Fibroblast of skin of left biceps (primary cell): Measurements from ENCODE around the gene AGMO.

Experiments
- DNase-seq, 2 experiments: peaks; one replicate each; pipeline ENCODE4 v3.0.0-alpha.2; 2013; ENCODE audit warnings: low read depth in 2 of 2

AGMO gene

DNA sequence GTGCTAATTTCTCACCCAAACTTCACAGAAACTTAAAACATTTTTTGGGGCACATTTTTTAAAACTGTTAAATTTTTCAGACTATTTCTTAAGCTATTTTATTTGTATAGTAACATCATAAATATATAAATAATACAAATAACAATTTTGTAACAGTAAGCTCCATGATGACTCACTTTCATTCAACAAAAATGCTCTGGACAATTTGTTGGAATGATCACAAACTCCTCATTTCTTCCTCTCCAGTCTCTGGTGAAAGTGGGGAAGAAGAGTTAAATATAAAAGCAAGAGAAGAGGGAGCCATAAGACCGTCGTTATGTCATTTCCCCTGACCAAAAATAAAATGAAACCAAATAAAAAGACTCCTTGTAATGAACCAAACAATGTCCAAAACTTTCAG, 162.4 kb downstream of the AGMO start:
- no peak for DNase-seq

DNA sequence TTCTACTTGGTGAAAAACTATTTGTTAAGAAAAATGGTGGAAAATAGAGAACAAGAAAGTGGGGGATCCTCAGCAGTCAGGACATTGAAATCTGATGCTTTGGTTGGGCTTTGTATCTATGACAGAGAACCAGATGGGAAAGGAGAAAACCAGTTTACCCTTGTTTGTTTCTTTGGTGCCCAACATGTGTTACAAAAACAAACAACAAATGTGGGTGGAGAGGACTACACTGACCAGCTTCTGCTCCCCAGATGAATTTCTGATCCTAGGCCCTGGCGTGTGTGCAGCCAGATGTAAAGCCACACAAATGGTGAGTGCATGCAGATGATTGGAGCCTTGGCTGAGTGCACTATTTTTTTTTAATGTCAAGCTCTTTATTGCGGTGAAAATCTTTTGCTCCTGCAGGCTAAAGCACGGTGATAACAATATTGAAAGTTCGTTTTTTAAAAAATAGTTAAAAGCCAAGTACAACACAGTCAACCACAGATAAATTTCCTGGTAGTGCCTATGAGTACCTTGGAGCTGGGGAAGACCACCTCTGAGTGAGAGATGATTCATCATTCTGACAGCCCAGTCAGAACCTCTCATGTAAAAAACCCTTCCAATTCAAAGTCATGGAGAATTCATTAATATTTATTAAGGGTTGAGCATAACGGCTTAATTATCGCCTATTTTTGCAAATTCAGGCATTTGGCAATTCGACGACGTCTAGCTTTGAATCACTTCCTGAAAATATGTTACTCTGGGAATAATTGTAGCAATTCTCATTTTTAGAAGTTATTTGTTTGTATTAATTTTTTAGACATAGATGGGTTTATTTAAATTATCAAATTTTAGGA, 163.7 kb downstream of the AGMO start:
- no peak for DNase-seq

DNA sequence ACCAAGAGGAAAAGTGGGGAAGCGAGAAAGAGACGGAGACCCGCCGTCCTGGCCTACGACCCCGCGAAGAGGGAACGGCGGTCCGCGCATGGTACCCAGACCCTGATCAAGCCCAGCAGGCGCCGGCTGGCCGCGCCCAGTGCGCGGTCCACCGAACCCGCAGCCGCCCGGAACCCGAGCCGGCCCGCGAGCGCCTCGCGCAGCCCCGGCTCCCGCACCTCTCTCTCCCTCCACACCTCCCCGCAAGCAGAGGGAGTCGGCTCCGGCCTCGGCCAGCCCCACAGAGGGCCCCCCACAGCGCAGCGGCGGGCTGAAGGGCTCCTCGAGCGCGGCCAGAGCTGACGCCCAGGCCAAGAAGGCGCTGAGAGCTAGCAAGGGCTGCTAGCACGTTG, 164.7 kb downstream of the AGMO start:
- DNase-seq: no peak

DNA sequence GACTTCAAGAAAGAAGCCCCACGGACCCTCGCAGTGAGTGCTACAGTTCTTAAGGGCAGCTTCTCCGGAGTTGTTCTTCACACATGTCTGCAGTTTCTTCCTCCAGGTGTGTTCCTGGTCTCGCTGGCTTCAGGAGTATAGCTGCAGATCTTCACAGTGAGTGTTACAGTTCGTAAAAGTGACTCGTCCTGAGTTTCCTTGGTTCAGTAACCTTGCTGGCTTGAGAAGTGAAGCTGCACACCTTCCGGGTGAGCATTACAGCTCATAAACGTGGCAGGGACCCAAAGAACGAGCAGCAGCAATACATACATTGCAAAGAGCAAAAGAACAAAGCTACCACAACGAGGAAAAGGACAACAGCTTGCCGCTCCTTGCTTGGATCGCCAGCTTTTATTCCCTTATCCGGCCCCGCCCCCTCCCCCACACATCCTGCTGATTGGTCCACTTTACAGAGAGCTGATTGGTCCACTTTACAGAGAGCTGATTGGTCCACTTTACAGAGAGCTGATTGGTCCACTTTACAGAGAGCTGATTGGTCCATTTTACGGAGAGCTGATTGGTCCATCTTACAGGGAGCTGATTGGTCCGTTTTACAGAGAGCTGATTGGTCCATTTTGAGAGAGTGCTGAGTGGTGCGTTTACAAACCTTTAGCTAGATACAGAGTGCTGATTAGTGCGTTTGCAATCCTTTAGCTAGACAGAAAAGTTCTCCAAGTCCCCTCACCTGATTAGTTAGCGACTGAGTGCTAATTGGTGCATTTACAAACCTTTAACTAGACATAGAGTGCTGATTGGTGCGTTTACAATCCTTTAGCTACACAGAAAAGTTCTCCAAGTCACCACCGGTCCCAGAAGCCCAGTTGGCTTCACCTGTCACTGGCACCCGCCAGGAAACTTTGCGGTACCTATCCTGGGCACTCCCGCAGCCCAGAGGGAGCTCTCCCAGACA, 165.3 kb downstream of the AGMO start:
- DNase-seq: no peak

DNA sequence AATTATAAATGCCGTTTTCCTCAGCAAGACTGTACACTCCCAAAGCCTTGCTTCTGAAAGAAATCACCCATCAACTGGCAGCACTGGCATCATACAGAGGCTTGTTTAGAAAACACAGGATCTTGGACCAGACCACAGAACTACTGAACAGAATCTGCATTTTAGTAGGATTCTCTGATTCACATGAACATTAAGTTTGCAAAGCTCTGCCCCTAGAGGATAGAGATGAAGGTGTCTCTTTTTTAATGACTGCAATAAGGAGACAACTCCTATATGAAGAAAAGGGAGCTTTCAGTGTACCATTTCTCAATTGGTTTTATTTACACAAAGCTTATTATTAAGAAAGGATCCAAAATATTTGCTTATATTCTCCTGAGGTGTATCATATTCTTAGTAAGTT, 172.7 kb downstream of the AGMO start:
- no peak for DNase-seq

DNA sequence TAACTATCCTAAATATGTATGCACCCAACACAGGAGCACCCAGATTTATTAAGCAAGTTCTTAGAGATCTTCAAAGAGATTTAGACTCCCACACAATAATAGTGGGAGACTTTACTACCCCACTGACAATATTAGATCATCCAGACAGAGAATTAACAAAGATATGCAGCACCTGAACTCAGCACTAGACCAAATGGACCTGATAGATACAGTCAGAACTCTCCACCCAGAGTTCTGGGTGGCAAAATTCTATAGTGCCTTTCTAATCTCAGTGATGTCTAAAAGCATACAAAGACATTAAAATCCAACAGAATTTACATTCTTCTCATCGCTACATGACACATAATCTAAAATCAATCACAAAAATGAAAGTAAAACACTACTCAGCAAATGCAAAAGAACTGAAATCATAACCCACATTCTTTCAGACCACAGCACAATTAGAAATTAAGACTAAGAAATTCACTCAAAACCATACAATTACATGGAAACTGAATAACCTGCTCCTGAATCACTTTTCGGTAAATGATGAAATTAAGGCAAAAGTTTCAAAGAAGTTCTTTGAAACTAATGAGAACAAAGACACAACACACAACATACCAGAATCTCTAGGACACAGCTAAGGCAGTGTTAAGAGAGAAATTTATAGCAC, 183.2 kb downstream of the AGMO start:
- DNase-seq: no peak

DNA sequence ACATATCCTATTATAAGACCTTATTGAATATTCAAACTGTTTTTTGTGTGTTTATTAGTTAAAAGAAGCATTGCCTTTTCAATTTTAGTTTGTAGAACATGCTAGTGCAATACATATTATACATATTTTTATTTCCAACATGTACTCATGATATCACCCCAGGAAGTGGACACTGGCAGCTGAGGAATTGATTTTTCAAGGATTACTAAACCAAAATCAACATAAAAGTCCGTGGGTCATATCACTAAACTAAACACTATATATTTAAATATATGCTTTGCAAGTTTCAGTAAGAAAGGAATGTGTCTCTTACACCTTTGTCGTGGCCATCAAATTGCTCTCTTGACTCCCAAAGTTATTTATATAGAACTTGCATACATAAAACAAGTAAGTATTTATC, 185.2 kb downstream of the AGMO start:
- no peak for DNase-seq

DNA sequence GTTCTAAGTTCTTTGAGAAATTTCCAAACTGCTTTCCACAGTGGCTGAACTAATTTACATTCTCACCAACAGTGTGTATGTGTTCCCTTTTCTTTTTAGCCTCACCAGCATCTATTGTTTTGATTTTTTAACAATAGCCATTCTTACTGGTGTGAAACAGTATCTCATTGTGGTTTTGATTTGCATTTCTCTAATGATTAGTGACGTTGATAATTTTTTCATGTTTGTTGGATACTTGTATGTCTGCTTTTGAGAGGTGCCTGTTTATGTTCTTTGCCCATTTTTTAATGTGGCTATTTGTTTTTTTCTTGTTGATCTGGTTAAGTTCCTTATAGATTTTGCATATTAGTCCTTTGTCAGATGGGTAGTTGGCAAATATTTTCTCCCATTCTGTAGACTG, 191.4 kb downstream of the AGMO start:
- DNase-seq: no peak

DNA sequence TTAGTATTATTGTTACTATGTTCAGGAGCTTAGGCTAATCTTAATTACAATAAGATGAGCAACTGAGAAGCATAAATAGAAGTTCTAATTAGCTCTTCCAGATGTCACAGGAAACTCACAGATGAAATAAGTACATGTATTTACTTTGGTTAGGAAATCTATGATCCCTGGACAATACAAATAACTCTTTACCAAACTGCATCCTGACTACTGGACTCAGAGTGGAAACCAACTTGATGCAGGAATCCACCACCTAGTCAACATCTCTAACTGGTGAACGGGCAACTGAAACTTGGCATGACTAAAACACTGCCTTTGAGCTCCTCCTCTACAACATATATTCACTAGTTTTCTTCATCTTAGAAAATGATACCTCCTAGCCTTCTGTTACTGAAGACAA, 193.2 kb downstream of the AGMO start:
- DNase-seq: no peak

DNA sequence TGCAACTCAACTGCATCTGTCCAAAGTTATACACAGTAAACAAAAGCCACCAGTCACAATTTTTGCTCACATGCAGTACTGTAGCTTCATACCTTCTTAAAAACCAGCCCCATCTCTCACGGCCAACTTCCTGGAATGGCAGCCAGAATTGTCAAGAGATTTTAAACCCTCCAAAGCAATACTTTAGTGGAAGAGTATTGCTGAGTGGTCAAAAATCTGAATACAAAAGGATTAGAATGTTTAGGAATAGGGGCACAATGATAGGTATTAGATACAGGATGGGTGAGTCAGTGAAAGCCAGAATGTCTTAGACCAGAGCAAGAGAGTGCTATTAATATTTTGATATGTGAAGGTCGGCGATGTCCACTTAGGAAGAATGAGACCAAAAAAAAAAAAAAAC, 193.9 kb downstream of the AGMO start:
- no peak for DNase-seq

DNA sequence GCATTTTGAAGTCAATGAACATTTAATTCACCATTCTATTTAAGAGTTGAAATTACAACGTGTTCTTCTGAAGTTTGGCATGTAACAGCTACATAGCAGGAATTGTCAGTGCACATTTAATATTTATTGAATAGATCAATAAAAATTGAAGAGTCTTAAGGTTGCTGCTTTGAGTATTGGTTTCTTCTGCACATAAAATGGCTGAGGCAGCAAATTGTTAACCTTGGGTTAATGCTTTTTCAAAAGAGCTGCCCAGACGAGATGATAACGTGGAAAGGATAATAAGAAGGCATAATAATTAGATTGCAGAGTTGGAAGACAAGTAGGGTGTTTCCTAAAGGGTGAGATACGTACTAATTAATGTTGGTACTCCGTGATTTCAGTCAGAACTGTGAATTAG, 203.7 kb downstream of the AGMO start:
- no peak for DNase-seq

DNA sequence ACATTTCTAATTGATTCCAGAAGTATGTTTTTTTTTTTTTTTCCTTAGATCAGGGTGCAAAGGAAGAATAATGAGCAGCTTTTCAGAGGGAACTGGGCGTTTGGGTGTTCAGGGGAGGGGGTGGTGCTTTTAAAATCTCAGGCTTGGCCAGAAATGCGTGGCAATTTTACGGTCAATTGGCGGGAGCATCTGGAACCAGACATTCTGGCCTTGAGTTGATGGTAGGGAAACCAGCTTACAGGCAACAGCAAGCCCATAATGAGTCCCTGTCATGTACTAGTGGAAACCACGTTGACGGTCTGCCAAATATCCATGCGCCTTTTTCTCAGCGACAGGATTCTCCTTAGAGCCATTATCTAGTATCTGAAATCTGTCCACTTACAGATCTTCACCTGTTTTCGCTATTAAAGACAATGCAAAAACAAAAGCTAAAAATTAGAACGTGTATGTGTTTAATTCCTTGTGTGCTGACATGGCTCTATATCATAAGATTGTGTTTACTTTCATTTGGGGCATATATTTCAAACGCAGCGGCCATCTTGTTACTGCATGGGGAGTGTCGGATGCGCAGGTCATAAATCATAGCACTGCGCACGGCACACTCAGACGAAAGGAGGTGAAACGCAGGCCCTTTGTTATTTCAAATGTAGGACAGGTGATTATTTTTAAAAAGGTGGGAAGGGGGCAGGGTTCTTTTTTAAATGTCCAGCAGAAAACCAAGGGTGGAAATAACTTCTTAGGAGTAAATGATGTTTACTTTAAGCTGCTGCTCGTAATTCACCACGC, 209.2 kb downstream of the AGMO start:
- DNase-seq: no peak

DNA sequence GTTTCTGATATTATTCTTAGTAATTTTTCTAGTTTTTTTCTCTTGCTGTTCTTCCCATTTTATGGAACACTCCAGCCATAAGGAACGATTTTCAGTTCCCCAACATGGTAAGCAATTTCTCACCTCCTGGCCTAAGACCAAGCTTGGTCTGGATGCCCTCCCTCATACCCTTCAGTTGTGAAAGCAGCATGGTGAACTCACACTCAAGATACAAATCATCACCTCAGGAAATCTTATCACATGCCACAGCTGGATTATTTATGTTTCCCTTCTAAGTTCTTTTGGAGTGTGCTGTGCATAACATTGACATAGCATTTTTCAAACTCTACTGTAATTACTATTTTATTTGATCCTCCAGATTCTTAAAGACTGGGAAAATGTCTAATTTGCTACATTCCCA, 216.6 kb downstream of the AGMO start:
- no peak for DNase-seq

DNA sequence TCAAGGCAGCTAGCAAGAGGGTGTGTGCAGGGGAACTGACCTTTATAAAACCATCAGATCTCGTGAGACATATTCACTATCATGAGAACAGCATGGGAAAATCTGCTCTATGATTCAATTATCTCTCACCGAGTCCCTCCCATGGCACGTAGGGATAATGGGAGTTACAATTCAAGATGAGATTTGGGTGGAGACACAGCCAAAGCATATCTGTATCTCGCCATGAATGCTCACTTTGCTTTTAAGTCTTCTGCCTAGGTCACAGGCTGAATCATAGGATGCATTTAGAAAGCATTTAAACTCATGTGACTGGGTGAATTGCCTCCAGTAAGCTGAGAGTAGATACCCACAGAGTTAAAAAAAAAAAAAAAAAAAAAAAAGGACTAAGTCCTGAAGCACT, 220.0 kb downstream of the AGMO start:
- no peak for DNase-seq

DNA sequence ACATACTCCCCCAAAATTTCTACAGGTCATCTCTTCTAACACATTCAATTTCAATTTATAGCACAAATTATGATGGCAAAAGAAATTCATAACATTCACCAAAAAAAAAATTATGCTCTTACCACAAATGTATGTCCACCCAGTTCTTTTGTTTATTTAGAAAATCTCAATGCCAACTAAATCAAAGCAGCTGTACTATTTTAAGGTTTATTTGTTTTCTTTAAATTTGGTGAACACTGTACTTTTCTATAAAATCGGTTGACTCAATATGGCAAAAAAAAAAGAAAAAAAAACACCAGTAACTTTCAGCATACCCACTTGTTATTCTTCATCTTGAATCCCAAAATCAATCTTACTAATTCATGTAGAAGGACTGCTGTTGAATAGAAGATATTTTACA, 225.7 kb downstream of the AGMO start:
- no peak for DNase-seq

DNA sequence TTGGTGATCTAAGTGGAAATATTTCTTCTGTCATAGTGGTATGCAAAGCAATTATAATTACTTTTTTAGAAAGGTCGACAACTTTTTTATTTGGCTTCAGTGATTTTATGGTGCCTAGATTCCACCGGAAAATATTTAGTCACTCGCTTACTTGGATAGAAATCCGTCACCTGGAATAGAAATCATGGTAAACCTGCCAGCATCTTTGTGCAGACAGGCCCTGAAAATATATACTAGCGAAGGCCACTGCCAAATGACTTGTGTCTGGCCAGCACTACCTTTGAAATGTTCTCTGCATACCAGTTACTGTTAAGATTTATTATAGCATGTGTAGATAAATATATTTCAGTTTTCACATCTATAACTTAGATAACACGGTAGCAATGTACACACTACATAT, 226.4 kb downstream of the AGMO start:
- no peak for DNase-seq

DNA sequence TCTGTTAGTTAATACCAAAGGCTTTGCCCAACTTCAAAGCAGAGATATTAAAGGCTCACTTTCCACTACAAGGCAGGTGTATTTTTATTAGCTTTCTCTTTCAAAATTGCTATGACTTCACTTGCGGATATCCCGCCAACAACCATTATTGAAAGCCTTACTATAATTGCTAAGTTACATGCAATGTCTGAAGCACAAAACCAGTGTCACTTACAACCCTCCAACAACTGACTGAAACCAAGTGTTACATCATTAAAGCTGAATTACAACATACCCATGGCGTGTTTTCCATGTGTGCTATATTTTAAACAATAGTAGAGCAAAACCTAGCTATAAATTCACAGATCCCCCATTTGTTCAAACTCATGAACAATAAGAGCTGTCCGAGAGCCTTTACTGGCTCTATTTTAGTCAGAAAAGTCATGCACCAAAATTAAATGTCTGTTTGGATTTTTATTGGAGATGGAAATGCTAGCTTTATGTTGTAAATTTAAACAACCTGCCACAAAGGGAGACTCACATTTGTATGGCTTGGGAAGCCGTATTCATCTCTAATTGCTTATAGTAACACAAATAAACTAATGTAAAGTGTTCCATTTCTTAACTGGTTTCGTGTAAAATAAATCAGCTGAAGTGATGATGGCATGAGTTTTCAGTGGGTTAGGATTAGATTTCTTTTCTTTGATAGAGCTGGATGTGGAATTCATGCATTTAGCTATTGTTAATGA, 227.1 kb downstream of the AGMO start:
- no peak for DNase-seq

DNA sequence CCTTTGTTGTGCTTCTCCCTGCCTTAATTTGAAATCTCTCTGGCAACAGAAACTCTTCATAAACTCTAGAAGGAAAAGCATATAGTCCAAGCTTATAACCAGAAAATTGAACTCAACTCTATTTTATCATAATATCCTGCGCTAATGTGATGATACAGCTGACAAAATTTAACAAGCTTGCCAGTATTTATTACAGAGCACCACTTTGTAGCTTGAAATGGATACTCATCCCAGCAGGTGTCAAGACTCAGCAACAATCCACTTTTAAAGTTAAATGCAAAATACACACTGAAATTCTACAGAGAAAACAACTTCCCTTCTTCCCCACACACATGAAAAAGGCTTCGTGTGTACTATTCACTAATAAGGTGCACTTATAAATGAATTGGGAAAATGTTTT, 228.9 kb downstream of the AGMO start:
- no peak for DNase-seq

DNA sequence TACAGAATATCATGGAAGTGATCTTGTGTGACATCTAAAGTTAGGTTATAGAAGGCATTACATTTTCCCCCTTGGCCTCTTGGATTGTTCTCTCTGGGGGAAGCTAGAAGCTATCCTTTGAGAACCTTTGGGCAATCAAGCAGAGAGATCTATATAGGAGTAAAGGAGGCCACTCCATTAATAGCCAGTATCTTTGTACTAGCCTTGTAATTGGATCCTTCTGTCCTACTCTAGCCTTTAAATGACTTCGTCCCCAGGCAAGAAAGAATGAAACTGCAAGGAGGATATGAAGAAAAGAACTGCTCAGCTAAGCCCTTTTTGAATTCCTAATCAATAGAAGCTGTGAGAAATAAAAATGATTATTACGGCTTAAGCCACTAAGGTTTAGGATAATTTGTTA, 230.9 kb downstream of the AGMO start:
- DNase-seq: no peak

DNA sequence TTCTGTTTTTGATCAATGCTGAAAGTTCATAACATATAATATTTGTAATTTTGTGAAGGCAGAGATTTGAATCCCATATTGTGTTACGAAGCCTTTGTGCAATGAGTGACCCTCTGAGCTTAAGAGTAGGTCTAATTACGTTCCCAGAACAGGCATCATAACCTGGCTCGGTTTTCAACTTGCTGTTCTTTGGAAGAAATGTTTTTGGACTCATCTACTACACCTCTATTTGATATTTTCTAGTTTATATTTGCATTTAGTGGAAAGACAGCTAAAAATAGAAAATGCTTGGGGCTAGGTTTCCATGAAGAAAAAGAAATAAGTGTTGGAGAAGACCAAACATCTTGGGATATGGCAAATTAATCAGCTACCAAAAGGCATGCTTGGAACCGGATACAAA, 234.8 kb downstream of the AGMO start:
- no peak for DNase-seq

DNA sequence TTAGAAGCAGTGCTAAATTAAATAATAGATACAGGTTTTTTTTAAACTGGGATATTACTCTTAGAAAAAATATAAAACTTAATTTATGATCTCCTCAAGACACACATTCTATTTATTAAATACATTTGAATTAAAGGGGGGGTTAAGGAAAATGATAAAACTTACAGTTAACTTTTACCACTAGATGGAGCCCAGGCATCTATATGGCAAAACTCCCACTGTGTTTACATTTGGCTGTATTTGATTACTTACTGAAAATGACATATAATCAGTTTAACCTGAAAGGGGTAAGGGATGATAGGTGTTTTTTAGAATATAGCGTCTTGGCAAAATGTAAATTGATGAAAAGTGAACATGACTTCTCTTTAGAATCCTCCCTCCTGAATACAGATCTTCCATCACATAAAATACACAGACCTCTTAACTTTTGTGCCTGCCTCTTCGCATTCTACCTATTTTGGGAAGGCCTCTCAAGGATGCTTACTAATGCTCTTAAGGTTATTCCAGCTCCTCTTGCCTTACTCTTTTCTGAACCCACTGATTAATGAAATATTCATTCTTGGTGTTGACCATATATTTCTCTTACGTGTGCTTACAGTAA, 235.7 kb downstream of the AGMO start:
- no peak for DNase-seq
